Fibroblast of peridontal ligament (primary cell): ENCODE measurements around the gene ATP10B.
"Not testable (repeated sequence)": the region's sequence is repeated elsewhere in the genome, so short reads cannot be mapped to it uniquely, and the experiment has no call there.

Source experiments
- DNase-seq: peaks from one replicate; pipeline ENCODE4 v3.0.0-alpha.2; 2010; ENCODE audit errors: extremely low read depth

Gene ATP10B

GRCh38 chr5:160824301-160825001, 27.6 kb downstream of the ATP10B start:
- no peak for DNase-seq

- DNase-seq: not testable (repeated sequence)
These were observed 39.0 kb downstream of the ATP10B start for GRCh38 chr5:160812996-160813395.

GRCh38 chr5:160805376-160805775, 46.6 kb downstream of the ATP10B start:
- DNase-seq: no peak

- no peak for DNase-seq
These were observed 49.4 kb downstream of the ATP10B start for GRCh38 chr5:160802592-160802991.

GRCh38 chr5:160800375-160801275, 51.4 kb downstream of the ATP10B start:
- no peak for DNase-seq

- DNase-seq: no peak
These were observed 52.8 kb downstream of the ATP10B start for GRCh38 chr5:160799184-160799583.

- DNase-seq: no peak
These were observed 55.0 kb downstream of the ATP10B start for GRCh38 chr5:160797020-160797419.

GRCh38 chr5:160793530-160793899, 58.5 kb downstream of the ATP10B start:
- no peak for DNase-seq

GRCh38 chr5:160792732-160793529, 59.1 kb downstream of the ATP10B start:
- no peak for DNase-seq

GRCh38 chr5:160792281-160792680, 59.7 kb downstream of the ATP10B start:
- no peak for DNase-seq

- DNase-seq: no peak
These were observed 62.7 kb downstream of the ATP10B start for GRCh38 chr5:160789219-160789859.

- DNase-seq: no peak
These were observed 63.8 kb downstream of the ATP10B start for GRCh38 chr5:160788102-160788660.

- DNase-seq: no peak
These were observed 64.8 kb downstream of the ATP10B start for GRCh38 chr5:160787240-160787639.

GRCh38 chr5:160774666-160775315, 77.2 kb downstream of the ATP10B start:
- DNase-seq: no peak

- no peak for DNase-seq
These were observed 78.2 kb downstream of the ATP10B start for GRCh38 chr5:160773646-160774410.

- no peak for DNase-seq
These were observed 79.2 kb downstream of the ATP10B start for GRCh38 chr5:160772854-160773253.

GRCh38 chr5:160770718-160771117, 81.3 kb downstream of the ATP10B start:
- DNase-seq: no peak

GRCh38 chr5:160769301-160769700, 82.7 kb downstream of the ATP10B start:
- DNase-seq: no peak

GRCh38 chr5:160767062-160767461, 84.9 kb downstream of the ATP10B start:
- no peak for DNase-seq

GRCh38 chr5:160760008-160760407, 92.0 kb downstream of the ATP10B start:
- no peak for DNase-seq
